IMR-90 (cell line): ENCODE data around the gene SRRD. TPM values are rescaled to one million over a fixed set of nuclear protein-coding genes. Genes with fewer than 3 reads are reported as not detected.

ENCODE experiments used
- ATAC-seq: fragments of 200-7000 bp; cut with Tn5 transposase; 2 replicates; pipeline ENCODE4 v1.9.1; 2020; ENCODE audit warnings: low read depth, mild to moderate bottlenecking, moderate library complexity
- BruUV-seq: library from RNA; stranded (reverse); fragments of 400-500 nt; replicated peaks from 2 replicates; lab custom pipeline; 2021; lab: Mats Ljungman, UMichigan
- CTCF ChIA-PET: fragments of 300-600 bp; formaldehyde crosslinking; extraction: SDS; loops from one replicate; lab custom pipeline; 2021; ENCODE audit warnings: antibody characterized with exemption; lab: Yijun Ruan, JAX
- POLR2A ChIA-PET: fragments of 300-600 bp; sonication (Branson Sonifier 250); formaldehyde crosslinking; loops from one replicate; lab custom pipeline; 2022; ENCODE audit warnings: antibody characterized with exemption; ENCODE audit not compliant: unreplicated experiment; lab: Charles Lee
- DNase-seq: peaks from one replicate; pipeline ENCODE4 v3.0.0; 2013
- H2AFZ ChIP-seq: replicated peaks from 2 replicates; pipeline ENCODE3; 2013; ENCODE audit warnings: low read length, mild to moderate bottlenecking; ENCODE audit not compliant: poor library complexity
- H2AK5ac ChIP-seq: 2 replicates; pipeline ENCODE4 v1.6.1; 2013; ENCODE audit warnings: low read depth, low read length, inconsistent platforms
- H2AK9ac ChIP-seq: replicated peaks from 2 replicates; pipeline ENCODE3; 2013; ENCODE audit warnings: mild to moderate bottlenecking, low read depth, low read length, moderate library complexity; ENCODE audit not compliant: poor library complexity
- H2BK120ac ChIP-seq: 2 replicates; pipeline ENCODE4 v1.6.1; 2013; ENCODE audit warnings: low read depth, low read length, inconsistent platforms
- H2BK15ac ChIP-seq: 3 replicates; pipeline ENCODE4 v1.6.1; 2013; ENCODE audit warnings: low read depth, low read length, inconsistent platforms
- H2BK20ac ChIP-seq: 2 replicates; pipeline ENCODE4 v1.6.1; 2013; ENCODE audit warnings: low read depth, mild to moderate bottlenecking, inconsistent platforms, low read length, moderate library complexity
- H2BK5ac ChIP-seq: 2 replicates; pipeline ENCODE4 v1.6.1; 2013; ENCODE audit warnings: mild to moderate bottlenecking, low read depth, low read length, inconsistent platforms; ENCODE audit not compliant: poor library complexity, severe bottlenecking
- H3K14ac ChIP-seq: replicated peaks from 2 replicates; pipeline ENCODE4 v1.6.1; 2013; ENCODE audit warnings: low read depth, low read length, inconsistent platforms
- H3K18ac ChIP-seq: 2 replicates; pipeline ENCODE4 v1.6.1; 2013; ENCODE audit warnings: low read depth, low read length, control low read depth
- H3K23ac ChIP-seq: 2 replicates; pipeline ENCODE4 v1.6.1; 2013; ENCODE audit warnings: low read depth, low read length, inconsistent platforms
- H3K27ac ChIP-seq: 2 replicates; pipeline ENCODE4 v1.5.1; 2013; ENCODE audit warnings: mild to moderate bottlenecking, control low read depth, low read length; ENCODE audit not compliant: insufficient read depth
- H3K27me3 ChIP-seq: 2 replicates; pipeline ENCODE4 v1.6.1; 2013; ENCODE audit warnings: low read length; ENCODE audit not compliant: control insufficient read depth, insufficient read depth
- H3K36me3 ChIP-seq: 2 replicates; pipeline ENCODE4 v1.6.1; 2013; ENCODE audit warnings: low read length, mixed read lengths; ENCODE audit not compliant: control insufficient read depth, insufficient read depth
- H3K4ac ChIP-seq: 2 replicates; pipeline ENCODE4 v1.6.1; 2013; ENCODE audit warnings: low read depth, low read length, inconsistent platforms
- H3K4me1 ChIP-seq: 2 replicates; pipeline ENCODE4 v1.6.1; 2013; ENCODE audit warnings: low read length, mixed read lengths; ENCODE audit not compliant: control insufficient read depth, insufficient read depth
- H3K4me2 ChIP-seq: 2 replicates; pipeline ENCODE4 v1.6.1; 2013; ENCODE audit warnings: low read depth, mild to moderate bottlenecking, control low read depth, low read length, moderate library complexity
- H3K4me3 ChIP-seq: 2 replicates; pipeline ENCODE4 v1.5.1; 2013; ENCODE audit warnings: low read depth, mild to moderate bottlenecking, control low read depth, low read length, moderate library complexity; ENCODE audit not compliant: insufficient read depth
- H3K56ac ChIP-seq: 2 replicates; pipeline ENCODE4 v1.6.1; 2013; ENCODE audit warnings: low read length, inconsistent platforms; ENCODE audit not compliant: insufficient read depth; ENCODE audit errors: extremely low read depth
- H3K79me1 ChIP-seq, 2 experiments: 2 replicates each; pipeline ENCODE4 v1.6.1; 2013; ENCODE audit warnings: low read length in 2 of 2, inconsistent platforms in 1 of 2, low read depth in 1 of 2
- H3K9ac ChIP-seq: 2 replicates; pipeline ENCODE4 v1.6.1; 2013; ENCODE audit warnings: low read depth, low read length, control low read depth
- H3K9me1 ChIP-seq: 2 replicates; pipeline ENCODE4 v1.6.1; 2013; ENCODE audit warnings: low read length, inconsistent platforms; ENCODE audit not compliant: insufficient read depth
- H3K9me3 ChIP-seq: 2 replicates; pipeline ENCODE4 v1.6.1; 2013; ENCODE audit warnings: low read length; ENCODE audit not compliant: control insufficient read depth, insufficient read depth
- H4K20me1 ChIP-seq: 2 replicates; pipeline ENCODE4 v1.6.1; 2013; ENCODE audit warnings: low read length, inconsistent platforms; ENCODE audit not compliant: insufficient read depth
- H4K5ac ChIP-seq: 2 replicates; pipeline ENCODE4 v1.6.1; 2013; ENCODE audit warnings: mild to moderate bottlenecking, low read depth, low read length, control low read depth
- H4K8ac ChIP-seq, 2 experiments: 2 replicates each; pipeline ENCODE4 v1.6.1; 2013; ENCODE audit warnings: low read depth in 2 of 2, low read length in 2 of 2, control low read depth in 1 of 2, inconsistent platforms in 1 of 2
- H4K91ac ChIP-seq: 2 replicates; pipeline ENCODE4 v1.6.1; 2013; ENCODE audit warnings: low read depth, low read length, inconsistent platforms; ENCODE audit not compliant: insufficient read depth
- CEBPB ChIP-seq: IDR thresholded peaks from 2 replicates; pipeline ENCODE4 v1.6.1; 2012; ENCODE audit warnings: low read depth, low read length, improper control_type of control experiment
- CHD1 ChIP-seq: IDR thresholded peaks from 2 replicates; pipeline ENCODE4 v1.6.1; 2012; ENCODE audit warnings: low read depth, low read length, improper control_type of control experiment
- ELK1 ChIP-seq: fragments of 150-350 bp; IDR thresholded peaks from 2 replicates; pipeline ENCODE4 v1.6.1; 2016; ENCODE audit warnings: low read depth, mild to moderate bottlenecking, low read length, moderate library complexity, borderline replicate concordance
- MAFK ChIP-seq: IDR thresholded peaks from 2 replicates; pipeline ENCODE4 v1.6.1; 2012; ENCODE audit warnings: low read depth, low read length, improper control_type of control experiment
- MAZ ChIP-seq: IDR thresholded peaks from 2 replicates; pipeline ENCODE4 v1.6.1; 2012; ENCODE audit warnings: low read depth, mild to moderate bottlenecking, low read length, improper control_type of control experiment, moderate library complexity, borderline replicate concordance
- NFE2L2 ChIP-seq: fragments of 150-350 bp; IDR thresholded peaks from 2 replicates; pipeline ENCODE4 v1.6.1; 2016; ENCODE audit warnings: low read depth, mild to moderate bottlenecking, low read length
- POLR2A ChIP-seq: IDR thresholded peaks from 2 replicates; pipeline ENCODE4 v1.6.1; 2012; ENCODE audit warnings: mild to moderate bottlenecking, low read depth, low read length
- RAD21 ChIP-seq: IDR thresholded peaks from 2 replicates; pipeline ENCODE4 v1.6.1; 2012; ENCODE audit warnings: low read length, improper control_type of control experiment
- RCOR1 ChIP-seq: IDR thresholded peaks from 2 replicates; pipeline ENCODE4 v1.6.1; 2012; ENCODE audit warnings: mild to moderate bottlenecking, low read length, improper control_type of control experiment; ENCODE audit not compliant: insufficient replicate concordance
- RFX5 ChIP-seq: IDR thresholded peaks from 2 replicates; pipeline ENCODE4 v1.8.0; 2012; ENCODE audit warnings: low read depth, mild to moderate bottlenecking, low read length, moderate library complexity
- USF2 ChIP-seq: fragments of 150-350 bp; IDR thresholded peaks from 2 replicates; pipeline ENCODE4 v1.6.1; 2017; ENCODE audit warnings: mild to moderate bottlenecking, antibody characterized with exemption, low read length, low read depth
- WGBS, 2 experiments: methylation state at CpG; one replicate each; pipeline versions ENCODE4 v1.1.5 to v1.1.7; 2013; ENCODE audit warnings: missing lambda C conversion rate in 2 of 2; ENCODE audit not compliant: insufficient read length in 1 of 2; ENCODE audit errors: extremely low coverage in 2 of 2; 5-methylcytosine and 5-hydroxymethylcytosine counted together
- dilution Hi-C: fragments of 300-500 bp; cut with HindIII; formaldehyde crosslinking; loops from one replicate; pipeline ENCODE4 v1.14.3; 2018; ENCODE audit warnings: low sequenced_read_pairs; ENCODE audit not compliant: unreplicated experiment
- in situ Hi-C: fragments of 300-500 bp; cut with MboI; formaldehyde crosslinking; loops from 3 replicates; pipeline ENCODE4 v1.14.3; 2019; ENCODE audit warnings: low sequenced_read_pairs, inconsistent platforms, mixed read lengths
- intact Hi-C: fragments of 100-400 bp; cut with micrococcal nuclease; formaldehyde crosslinking; loops from 2 replicates; pipeline ENCODE4 v1.10.0; 2022
- polyA plus RNA-seq, 3 experiments: library from polyadenylated mRNA; depleted of rRNA; stranded (reverse); fragments of >200 nt; gene quantifications; 2 replicates each; pipeline ENCODE4 v1.2.3, GENCODE V29; 2012; ENCODE audit warnings: low replicate concordance in 1 of 3
- total RNA-seq: library from RNA; depleted of rRNA; stranded (reverse); fragments of >200 nt; gene quantifications from 2 replicates; pipeline ENCODE4 v1.2.3, GENCODE V29; 2012
- TF ChIP-seq, protein P1 (sequence below): conservative IDR thresholded peaks from 2 replicates; pipeline ENCODE4 v1.5.1; 2012; ENCODE audit warnings: mild to moderate bottlenecking, low read depth, low read length, improper control_type of control experiment

SRRD gene
- total and polyA plus RNA-seq, 2 of the 4 experiments (the other 2 are of a cell fraction) = 18.3 to 24.0 TPM

- Histone ChIP-seq H4K20me1 (no peaks in the 10 kb centered on the region), H3K27me3 (no peaks in the 10 kb centered on the region), H3K4me1 (peaks cover 14% of the 10 kb centered on the region), H3K4ac (no peak overlapping the region), H3K79me1 (peaks cover 33 to 67% of the 10 kb centered on the region in 2 experiments), H3K9ac (no peak overlapping the region), H3K4me2 (no peak overlapping the region), H2BK15ac (no peak overlapping the region), H3K36me3 (peaks cover 12% of the 10 kb centered on the region), H2AK9ac (no peak overlapping the region), H3K4me3 (no peak overlapping the region), H4K91ac (no peak overlapping the region), H3K9me1 (peaks cover 3% of the 10 kb centered on the region; the same call in 1 of the 2 replicates), H2BK20ac (no peak overlapping the region), H3K14ac (no peak overlapping the region), H4K8ac (no peak overlapping the region), H3K23ac (no peak overlapping the region), H4K5ac (no peak overlapping the region), H2BK5ac (no peak overlapping the region), H3K27ac (no peak overlapping the region), H2AFZ (no peak overlapping the region), H3K18ac (no peak overlapping the region), H3K9me3 (no peaks in the 10 kb centered on the region), H3K56ac (no peak overlapping the region), H2BK120ac (no peak overlapping the region), H2AK5ac (no peak overlapping the region)
- POLR2A ChIA-PET = no interaction called here
- intact Hi-C loops (no loop called here), dilution Hi-C loops (no loop called here), in situ Hi-C loops (no loop called here)
- ATAC-seq = no peak
- CTCF ChIA-PET = no interaction called here
- BruUV-seq = no TSS peak
- DNase-seq = no peak
- no peak for TF ChIP-seq NFE2L2
- TF ChIP-seq RCOR1 = no peak
- TF ChIP-seq CHD1 = no peak
- TF ChIP-seq, protein P1, sequence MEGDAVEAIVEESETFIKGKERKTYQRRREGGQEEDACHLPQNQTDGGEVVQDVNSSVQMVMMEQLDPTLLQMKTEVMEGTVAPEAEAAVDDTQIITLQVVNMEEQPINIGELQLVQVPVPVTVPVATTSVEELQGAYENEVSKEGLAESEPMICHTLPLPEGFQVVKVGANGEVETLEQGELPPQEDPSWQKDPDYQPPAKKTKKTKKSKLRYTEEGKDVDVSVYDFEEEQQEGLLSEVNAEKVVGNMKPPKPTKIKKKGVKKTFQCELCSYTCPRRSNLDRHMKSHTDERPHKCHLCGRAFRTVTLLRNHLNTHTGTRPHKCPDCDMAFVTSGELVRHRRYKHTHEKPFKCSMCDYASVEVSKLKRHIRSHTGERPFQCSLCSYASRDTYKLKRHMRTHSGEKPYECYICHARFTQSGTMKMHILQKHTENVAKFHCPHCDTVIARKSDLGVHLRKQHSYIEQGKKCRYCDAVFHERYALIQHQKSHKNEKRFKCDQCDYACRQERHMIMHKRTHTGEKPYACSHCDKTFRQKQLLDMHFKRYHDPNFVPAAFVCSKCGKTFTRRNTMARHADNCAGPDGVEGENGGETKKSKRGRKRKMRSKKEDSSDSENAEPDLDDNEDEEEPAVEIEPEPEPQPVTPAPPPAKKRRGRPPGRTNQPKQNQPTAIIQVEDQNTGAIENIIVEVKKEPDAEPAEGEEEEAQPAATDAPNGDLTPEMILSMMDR = no peak
- TF ChIP-seq CEBPB = no peak
- no peak for TF ChIP-seq POLR2A
- TF ChIP-seq RAD21 = no peak
- TF ChIP-seq MAFK = no peak
- no peak for TF ChIP-seq MAZ
- TF ChIP-seq USF2 = no peak
- no peak for TF ChIP-seq ELK1
- TF ChIP-seq RFX5 = no peak
- WGBS, 2 experiments = no CpG with 5 or more reads among the region's 2 CpGs
These were observed 3.1 kb upstream of the SRRD start for GRCh38 chr22:26480611-26480932.
